ENCODE data around the gene KISS1R.

KISS1R gene

GRCh38 chr19:954272-954671 is 37.1 kb downstream of the KISS1R start:
- Histone ChIP-seq H3F3A (ENCODE audit: insufficient read depth, low read length) (no peaks in the 10 kb centered on the region), H3K79me2 (ENCODE audit: insufficient read depth, low read length) (no peaks in the 10 kb centered on the region), H4K20me1 (ENCODE audit: insufficient read depth, low read length) (no peaks in the 10 kb centered on the region), H3K9me2 (ENCODE audit: low read depth, low read length) (no peaks in the 10 kb centered on the region), H3K4me1 (ENCODE audit: insufficient read depth, low read length, severe bottlenecking) (no peaks in the 10 kb centered on the region), H3K4me2 (ENCODE audit: low read length) (no peak overlapping the region), H2AFZ (ENCODE audit: low read length) (no peak overlapping the region), H3K27me3 (ENCODE audit: insufficient read depth, low read length) (peaks cover 12% of the 10 kb centered on the region; the same call in 1 of the 2 replicates), H3K9ac (ENCODE audit: low read length) (no peak overlapping the region), H3K27ac (ENCODE audit: low read depth, low read length, poor library complexity, severe bottlenecking) (no peak overlapping the region), H3K9me3 (ENCODE audit: low read length) (no peaks in the 10 kb centered on the region), H3K4me3 (ENCODE audit: low read depth, low read length, poor library complexity, severe bottlenecking) (no peak overlapping the region), H3K36me3 (ENCODE audit: insufficient read depth, low read length) (no peaks in the 10 kb centered on the region; the same call in 1 of the 2 replicates)
- no peak for TF ChIP-seq CTCF (IDR thresholded peaks at IDR 0.05; ENCODE audit: low read length)
- TF ChIP-seq EZH2 (IDR thresholded peaks at IDR 0.05; ENCODE audit: borderline replicate concordance, low read length): no peak

- Histone ChIP-seq H3F3A (ENCODE audit: insufficient read depth, low read length) (no peaks in the 10 kb centered on the region), H2AFZ (ENCODE audit: low read length) (no peak overlapping the region), H3K4me1 (ENCODE audit: insufficient read depth, low read length, severe bottlenecking) (no peaks in the 10 kb centered on the region), H3K36me3 (ENCODE audit: insufficient read depth, low read length) (no peaks in the 10 kb centered on the region), H3K9me2 (ENCODE audit: low read depth, low read length) (no peaks in the 10 kb centered on the region), H3K9ac (ENCODE audit: low read length) (no peak overlapping the region), H3K27ac (ENCODE audit: low read depth, low read length, poor library complexity, severe bottlenecking) (no peak overlapping the region), H3K27me3 (ENCODE audit: insufficient read depth, low read length) (peaks cover 12% of the 10 kb centered on the region; the same call in 1 of the 2 replicates), H3K4me2 (ENCODE audit: low read length) (no peak overlapping the region), H3K4me3 (ENCODE audit: low read depth, low read length, poor library complexity, severe bottlenecking) (no peak overlapping the region), H3K79me2 (ENCODE audit: insufficient read depth, low read length) (no peaks in the 10 kb centered on the region), H3K9me3 (ENCODE audit: low read length) (no peaks in the 10 kb centered on the region), H4K20me1 (ENCODE audit: insufficient read depth, low read length) (no peaks in the 10 kb centered on the region)
- TF ChIP-seq CTCF (IDR thresholded peaks at IDR 0.05; ENCODE audit: low read length): no peak
- no peak for TF ChIP-seq EZH2 (IDR thresholded peaks at IDR 0.05; ENCODE audit: borderline replicate concordance, low read length)
These were observed 37.8 kb downstream of the KISS1R start for GRCh38 chr19:954672-955494.

- Histone ChIP-seq H3K4me1 (ENCODE audit: insufficient read depth, low read length, severe bottlenecking) (no peaks in the 10 kb centered on the region), H3F3A (ENCODE audit: insufficient read depth, low read length) (no peaks in the 10 kb centered on the region), H3K9me3 (ENCODE audit: low read length) (no peaks in the 10 kb centered on the region), H3K27me3 (ENCODE audit: insufficient read depth, low read length) (peaks cover 15% of the 10 kb centered on the region; the same call in 1 of the 2 replicates), H3K79me2 (ENCODE audit: insufficient read depth, low read length) (no peaks in the 10 kb centered on the region), H3K9ac (ENCODE audit: low read length) (no peak overlapping the region), H3K27ac (ENCODE audit: low read depth, low read length, poor library complexity, severe bottlenecking) (no peak overlapping the region), H3K4me2 (ENCODE audit: low read length) (no peak overlapping the region), H2AFZ (ENCODE audit: low read length) (no peak overlapping the region), H4K20me1 (ENCODE audit: insufficient read depth, low read length) (no peaks in the 10 kb centered on the region), H3K4me3 (ENCODE audit: low read depth, low read length, poor library complexity, severe bottlenecking) (no peak overlapping the region), H3K9me2 (ENCODE audit: low read depth, low read length) (no peaks in the 10 kb centered on the region), H3K36me3 (ENCODE audit: insufficient read depth, low read length) (no peaks in the 10 kb centered on the region)
- no peak for TF ChIP-seq CTCF (IDR thresholded peaks at IDR 0.05; ENCODE audit: low read length)
- no peak for TF ChIP-seq EZH2 (IDR thresholded peaks at IDR 0.05; ENCODE audit: borderline replicate concordance, low read length)
These were observed 39.0 kb downstream of the KISS1R start for GRCh38 chr19:955803-956765.
